ENCODE results near the gene RMI2. TPM values are rescaled to one million over a fixed set of nuclear protein-coding genes. Genes with fewer than 3 reads are reported as not detected.

Gene RMI2
- total RNA-seq, 1 donor from 2014 or later = 26.2 TPM

DNA sequence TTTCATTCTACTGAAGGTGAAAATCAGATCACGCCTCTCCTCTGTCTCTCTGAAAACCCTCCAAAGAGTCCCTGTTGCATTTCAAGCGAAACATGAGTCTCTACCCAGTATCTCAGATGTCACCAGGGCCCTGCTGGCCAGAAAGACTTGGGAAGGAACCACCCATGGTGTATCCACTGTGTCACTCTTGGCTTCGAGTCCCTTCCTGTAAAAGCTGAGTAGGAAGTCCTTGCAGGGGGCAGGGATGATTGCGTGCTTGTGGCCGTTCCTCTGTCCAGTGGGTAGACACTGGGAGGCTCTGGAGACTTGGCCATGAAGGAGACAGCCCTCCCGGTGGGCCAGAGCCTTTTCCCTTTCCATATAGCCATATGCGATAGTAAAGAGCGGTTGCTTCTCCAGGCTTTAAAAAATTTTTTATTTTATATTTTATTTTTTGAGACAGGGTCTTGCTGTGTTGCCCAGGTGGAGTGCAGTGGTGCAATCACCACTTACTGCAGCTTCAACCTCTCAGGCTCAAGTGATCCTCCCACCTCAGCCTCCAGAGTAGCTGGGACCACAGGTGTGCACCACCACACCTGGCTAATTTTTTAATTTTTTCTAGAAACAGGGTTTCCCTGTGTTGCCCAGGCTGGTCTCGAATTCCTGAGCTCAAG, 19.0 kb upstream of the RMI2 start:
- TF ChIP-seq CTCF (conservative IDR thresholded peaks at IDR 0.05; ENCODE audit: low read depth, low read length) = no peak
- H3K4me3 ChIP-seq (ENCODE audit: low read depth, low read length) = no peak overlapping the region
- DNase-seq (ENCODE audit: low read depth) = no peak

- no peak overlapping the region for H3K4me3 ChIP-seq (ENCODE audit: low read depth, low read length)
- DNase-seq (ENCODE audit: low read depth) = no peak
- TF ChIP-seq CTCF (conservative IDR thresholded peaks at IDR 0.05; ENCODE audit: low read depth, low read length) = no peak
Observed at GRCh38 chr16:11326737-11327276, 18.5 kb upstream of the RMI2 start.

DNA sequence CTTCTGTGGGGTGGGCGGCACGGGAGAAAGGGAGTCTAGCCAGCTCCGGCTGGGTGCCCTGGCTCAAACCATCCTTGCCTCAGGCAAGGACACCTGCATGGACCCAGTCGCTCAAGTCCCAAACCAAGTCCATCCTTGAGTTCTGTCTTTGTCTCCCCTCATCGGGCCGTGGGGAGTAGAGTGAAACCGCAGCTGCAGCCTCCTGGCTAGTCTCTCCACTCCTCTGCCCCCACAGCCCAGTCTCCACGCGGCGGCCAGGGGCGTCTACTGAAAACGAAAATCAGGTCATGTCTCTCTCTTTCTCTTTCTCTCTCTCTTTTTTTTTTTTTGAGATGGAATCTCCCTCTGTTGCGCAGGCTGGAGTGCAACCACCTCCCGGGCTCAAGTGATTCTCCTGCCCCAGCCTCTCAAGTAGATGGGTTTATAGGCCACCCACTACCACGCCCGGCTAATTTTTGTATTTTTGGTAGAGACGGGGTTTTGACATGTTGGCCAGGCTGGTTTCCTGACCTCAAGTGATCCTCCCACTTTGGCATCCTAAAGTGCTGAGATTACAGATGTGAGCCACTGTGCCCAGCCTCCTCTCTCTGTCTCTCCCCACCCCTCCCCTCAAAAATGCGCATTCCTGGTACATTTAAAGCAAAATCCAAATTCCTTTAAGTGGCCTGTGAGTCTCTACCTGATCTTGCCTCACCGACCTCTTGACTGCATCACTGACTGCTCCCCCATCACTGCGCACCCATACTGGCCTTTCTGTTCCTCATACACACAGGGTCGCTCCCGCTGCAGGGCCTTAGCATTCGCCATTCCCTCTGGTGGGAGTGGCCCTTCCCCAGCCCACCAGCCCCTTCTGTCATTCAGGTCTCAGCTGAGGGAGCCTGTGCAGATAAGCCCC, 17.7 kb upstream of the RMI2 start:
- DNase-seq (ENCODE audit: low read depth) = no peak
- H3K4me3 ChIP-seq (ENCODE audit: low read depth, low read length) = no peak overlapping the region
- TF ChIP-seq CTCF (conservative IDR thresholded peaks at IDR 0.05; ENCODE audit: low read depth, low read length) = no peak

- no peak for TF ChIP-seq CTCF (conservative IDR thresholded peaks at IDR 0.05; ENCODE audit: low read depth, low read length)
- H3K4me3 ChIP-seq (ENCODE audit: low read depth, low read length) = peak overlapping the region; percentile 11
- DNase-seq (ENCODE audit: low read depth) = peak; percentile 74
Observed at GRCh38 chr16:11328172-11329070, 16.8 kb upstream of the RMI2 start.

- DNase-seq (ENCODE audit: low read depth) = peak; percentile 33
- TF ChIP-seq CTCF (conservative IDR thresholded peaks at IDR 0.05; ENCODE audit: low read depth, low read length) = no peak
- H3K4me3 ChIP-seq (ENCODE audit: low read depth, low read length) = peak overlapping the region; percentile 11
Observed at GRCh38 chr16:11329071-11329491, 16.2 kb upstream of the RMI2 start.

- DNase-seq (ENCODE audit: low read depth) = no peak
- no peak for TF ChIP-seq CTCF (conservative IDR thresholded peaks at IDR 0.05; ENCODE audit: low read depth, low read length)
Observed at GRCh38 chr16:11329891-11330290, 15.4 kb upstream of the RMI2 start.

More at GRCh38 chr16:11329891-11330290, 15.4 kb upstream of the RMI2 start:
- no peak overlapping the region for H3K4me3 ChIP-seq (ENCODE audit: low read depth, low read length)
